ENCODE results near the gene BAZ2A. TPM values are rescaled to one million over a fixed set of nuclear protein-coding genes. Genes with fewer than 3 reads are reported as not detected.
A peak's percentile ranks its signal among the peaks of the same experiment; 100 is the strongest.

BAZ2A gene
- total RNA-seq, 1 experiment from 2014 or later: 106 TPM

DNA sequence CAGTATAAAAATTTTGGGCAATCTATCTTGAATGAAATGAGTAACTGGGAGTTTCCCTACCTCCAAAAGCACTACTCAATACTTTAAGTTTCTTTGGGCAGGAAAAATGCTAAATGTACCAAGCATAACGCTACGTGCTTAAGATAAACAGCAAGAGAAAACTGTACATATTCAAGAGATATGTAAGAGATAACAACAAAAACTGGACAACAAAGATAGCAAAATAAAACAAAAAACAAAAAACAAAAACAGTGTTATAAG, 38.0 kb upstream of the BAZ2A start:
- Histone ChIP-seq H3K9me3 (ENCODE audit: control insufficient read depth in 1 of 2, insufficient read depth in 1 of 2, low read depth in 1 of 2, low read length in 2 of 2) (no peaks in the 10 kb centered on the region), H3K4me3 (replicated peaks in 1 of 2; ENCODE audit: low read depth in 1 of 2, low read length in 2 of 2) (no peak overlapping the region), H3K36me3 (ENCODE audit: control insufficient read depth in 1 of 2, insufficient read depth in 2 of 2, low read length in 2 of 2) (peaks cover 57 to 83% of the 10 kb centered on the region in 2 experiments), H3K27ac (ENCODE audit: low read depth, low read length) (peak overlapping the region; percentile 4; the same call in 1 of the 2 replicates), H3K27me3 (ENCODE audit: insufficient read depth, low read length) (no peaks in the 10 kb centered on the region), H3K9me2 (ENCODE audit: insufficient read depth) (no peaks in the 10 kb centered on the region), H3K9ac (ENCODE audit: low read length) (no peak overlapping the region), H2AFZ (ENCODE audit: low read depth, low read length, poor library complexity, severe bottlenecking) (no peak overlapping the region), H4K20me1 (ENCODE audit: insufficient read depth) (peaks cover 71% of the 10 kb centered on the region; the same call in 1 of the 2 replicates), H3K4me2 (ENCODE audit: low read length) (peak overlapping the region; percentile 40; the same call in 1 of the 2 replicates), H3K4me1 (ENCODE audit: control insufficient read depth in 1 of 2, insufficient read depth in 2 of 2, low read length in 2 of 2) (peaks cover 11 to 44% of the 10 kb centered on the region in 2 experiments), H3K79me2 (ENCODE audit: insufficient read depth, low read length) (peaks cover 86% of the 10 kb centered on the region)
- DNase-seq (ENCODE audit: low read depth, low spot score) (no peak), ATAC-seq (no peak)
- intact Hi-C loops (cut with micrococcal nuclease): no loop called here
- ChIA-PET CTCF (interaction anchor here (1.5 kb wide), 1 partner anchor 31 kb away, joined by 4 read pairs; no protein-coding TSS in a partner anchor), RAD21 (ENCODE audit: low non-redundant PET in 1 of 2, low total read pairs in 2 of 2, uncharacterized antibody in 2 of 2, unreplicated experiment in 2 of 2) (no interaction called here), POLR2A (no interaction called here)
- TF ChIP-seq SP1 (IDR thresholded peaks at IDR 0.05; ENCODE audit: low read depth) (no peak), CBX3 (IDR thresholded peaks at IDR 0.05; ENCODE audit: low read depth) (no peak), SIN3A (IDR thresholded peaks at IDR 0.05; ENCODE audit: low read depth) (no peak), CEBPB (IDR thresholded peaks at IDR 0.05; ENCODE audit: low read depth) (no peak), EZH2phosphoT487 (IDR thresholded peaks at IDR 0.05; ENCODE audit: borderline replicate concordance) (no peak), ZFX (IDR thresholded peaks at IDR 0.05) (no peak), YY1 (IDR thresholded peaks at IDR 0.05; ENCODE audit: extremely low read depth, insufficient replicate concordance, low read depth, low read length) (no peak), EZH2 (IDR thresholded peaks at IDR 0.05) (no peak), TCF7L2 (IDR thresholded peaks at IDR 0.05; ENCODE audit: borderline replicate concordance, extremely low read depth, insufficient read depth, insufficient read length) (no peak), MAX (IDR thresholded peaks at IDR 0.05) (no peak), ZNF274 (IDR thresholded peaks at IDR 0.05; ENCODE audit: low read depth, low read length) (no peak), ELF1 (IDR thresholded peaks at IDR 0.05; ENCODE audit: borderline replicate concordance, low read depth) (no peak), SRF (IDR thresholded peaks at IDR 0.05; ENCODE audit: low read depth) (no peak), EGR1 (IDR thresholded peaks at IDR 0.05; ENCODE audit: low read depth) (no peak), POLR2AphosphoS5 (IDR thresholded peaks at IDR 0.05; ENCODE audit: low read depth, low read length) (no peak), ZBTB33 (IDR thresholded peaks at IDR 0.05; ENCODE audit: extremely low read depth, insufficient replicate concordance, low read length) (no peak)
- TF ChIP-seq, protein P1, sequence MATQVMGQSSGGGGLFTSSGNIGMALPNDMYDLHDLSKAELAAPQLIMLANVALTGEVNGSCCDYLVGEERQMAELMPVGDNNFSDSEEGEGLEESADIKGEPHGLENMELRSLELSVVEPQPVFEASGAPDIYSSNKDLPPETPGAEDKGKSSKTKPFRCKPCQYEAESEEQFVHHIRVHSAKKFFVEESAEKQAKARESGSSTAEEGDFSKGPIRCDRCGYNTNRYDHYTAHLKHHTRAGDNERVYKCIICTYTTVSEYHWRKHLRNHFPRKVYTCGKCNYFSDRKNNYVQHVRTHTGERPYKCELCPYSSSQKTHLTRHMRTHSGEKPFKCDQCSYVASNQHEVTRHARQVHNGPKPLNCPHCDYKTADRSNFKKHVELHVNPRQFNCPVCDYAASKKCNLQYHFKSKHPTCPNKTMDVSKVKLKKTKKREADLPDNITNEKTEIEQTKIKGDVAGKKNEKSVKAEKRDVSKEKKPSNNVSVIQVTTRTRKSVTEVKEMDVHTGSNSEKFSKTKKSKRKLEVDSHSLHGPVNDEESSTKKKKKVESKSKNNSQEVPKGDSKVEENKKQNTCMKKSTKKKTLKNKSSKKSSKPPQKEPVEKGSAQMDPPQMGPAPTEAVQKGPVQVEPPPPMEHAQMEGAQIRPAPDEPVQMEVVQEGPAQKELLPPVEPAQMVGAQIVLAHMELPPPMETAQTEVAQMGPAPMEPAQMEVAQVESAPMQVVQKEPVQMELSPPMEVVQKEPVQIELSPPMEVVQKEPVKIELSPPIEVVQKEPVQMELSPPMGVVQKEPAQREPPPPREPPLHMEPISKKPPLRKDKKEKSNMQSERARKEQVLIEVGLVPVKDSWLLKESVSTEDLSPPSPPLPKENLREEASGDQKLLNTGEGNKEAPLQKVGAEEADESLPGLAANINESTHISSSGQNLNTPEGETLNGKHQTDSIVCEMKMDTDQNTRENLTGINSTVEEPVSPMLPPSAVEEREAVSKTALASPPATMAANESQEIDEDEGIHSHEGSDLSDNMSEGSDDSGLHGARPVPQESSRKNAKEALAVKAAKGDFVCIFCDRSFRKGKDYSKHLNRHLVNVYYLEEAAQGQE (IDR thresholded peaks at IDR 0.05; ENCODE audit: low read depth): no peak
- BruUV-seq (replicated peaks): no TSS peak
